ENCODE results near the gene KCNK15. TPM values are rescaled to one million over a fixed set of nuclear protein-coding genes. Genes with fewer than 3 reads are reported as not detected.

Gene KCNK15
- total RNA-seq: 0.26 and 0.37 TPM in 2 replicates

DNA sequence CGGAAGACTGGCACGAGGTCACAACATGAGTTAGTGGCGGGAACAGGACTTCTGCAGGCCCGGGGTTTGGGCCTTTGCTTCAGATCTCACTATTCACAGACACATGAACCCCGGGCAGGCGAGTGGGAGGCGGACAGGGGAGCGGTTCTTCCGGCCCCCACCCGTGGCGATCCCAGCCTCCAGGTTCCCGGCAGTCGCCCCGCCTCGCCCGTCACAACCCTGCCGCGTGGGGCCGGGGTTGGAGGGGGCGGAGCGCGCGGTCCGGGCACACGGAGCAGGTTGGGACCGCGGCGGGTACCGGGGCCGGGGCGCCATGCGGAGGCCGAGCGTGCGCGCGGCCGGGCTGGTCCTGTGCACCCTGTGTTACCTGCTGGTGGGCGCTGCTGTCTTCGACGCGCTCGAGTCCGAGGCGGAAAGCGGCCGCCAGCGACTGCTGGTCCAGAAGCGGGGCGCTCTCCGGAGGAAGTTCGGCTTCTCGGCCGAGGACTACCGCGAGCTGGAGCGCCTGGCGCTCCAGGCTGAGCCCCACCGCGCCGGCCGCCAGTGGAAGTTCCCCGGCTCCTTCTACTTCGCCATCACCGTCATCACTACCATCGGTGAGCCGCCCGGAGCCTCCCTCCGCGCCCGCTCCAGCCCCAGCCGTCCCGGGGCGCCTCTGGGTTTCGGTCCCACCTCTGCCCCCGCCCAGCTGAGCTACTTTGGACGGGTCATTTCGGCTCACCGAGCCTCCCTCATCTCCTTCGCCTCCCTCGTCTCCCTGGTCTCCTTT lies at the start of gene KCNK15:
TSS of gene KCNK15 (plus strand) at position 268 of the 769 bp plus-strand sequence. CDS start at position 314, 46 bp downstream.

DNA sequence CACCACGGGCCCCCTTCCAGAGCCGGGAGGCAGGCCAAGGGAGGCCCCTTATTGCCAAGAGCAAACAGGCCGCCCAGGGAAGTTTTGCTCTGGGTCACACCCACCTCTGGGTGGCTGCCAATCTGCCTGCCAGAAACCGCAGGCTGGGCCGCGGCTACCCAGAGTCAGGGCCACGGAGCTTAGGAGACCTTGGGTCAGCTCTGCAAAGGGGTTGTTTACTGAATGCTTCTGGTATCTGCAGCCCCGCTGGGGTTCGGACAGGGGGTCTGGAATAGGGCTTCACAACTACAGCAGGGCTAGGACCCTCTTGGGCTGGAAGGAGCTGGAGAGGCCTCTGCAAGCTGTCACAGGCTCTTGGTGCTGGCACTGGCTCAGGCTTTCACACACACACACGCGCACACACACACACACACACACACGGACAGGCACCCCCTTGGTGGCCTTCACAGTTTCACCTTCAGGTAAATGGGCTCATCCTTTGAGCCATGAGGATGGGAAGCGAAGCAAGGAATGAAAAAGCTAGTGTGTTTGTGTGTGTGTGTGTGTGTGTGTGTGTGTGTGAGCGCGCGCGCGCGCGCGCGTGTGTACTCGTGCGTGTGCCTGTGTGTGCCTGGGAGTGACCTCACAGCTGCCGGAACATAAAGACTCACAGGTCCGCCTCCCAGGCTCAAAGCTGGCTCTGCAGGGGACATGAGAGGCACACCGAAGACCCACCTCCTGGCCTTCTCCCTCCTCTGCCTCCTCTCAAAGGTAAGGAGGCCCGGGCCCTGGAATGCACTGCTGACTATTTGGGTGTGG lies 30.8 kb upstream of the KCNK15 start, which contains the start of gene CCN5:
TSS of gene CCN5 (plus strand) at position 669 of the 798 bp plus-strand sequence. CDS start at position 691, 22 bp downstream.

Other genes with a start within 250 kb of the KCNK15 start
- 185 and 230 TPM in 2 replicates for gene SERINC3, start 223.8 kb upstream of the KCNK15 start, total RNA-seq
- 135 and 149 TPM in 2 replicates for gene PKIG, start 163.3 kb upstream of the KCNK15 start, total RNA-seq
- gene ADA, start 94.2 kb upstream of the KCNK15 start, total RNA-seq: 0.99 and 2.2 TPM in 2 replicates
- gene CCN5, start 30.5 kb upstream of the KCNK15 start, total RNA-seq: 0.40 and 0.93 TPM in 2 replicates
- gene RIMS4, start 64.7 kb downstream of the KCNK15 start, total RNA-seq: 0.06 TPM in 1 of 2 replicates, not detected in the other
- gene YWHAB, start 139.8 kb downstream of the KCNK15 start, total RNA-seq: 86.3 and 101 TPM in 2 replicates
- 4.9 and 7.1 TPM in 2 replicates for gene PABPC1L, start 164.2 kb downstream of the KCNK15 start, total RNA-seq
- 16.5 and 23.6 TPM in 2 replicates for gene TOMM34, start 214.5 kb downstream of the KCNK15 start, total RNA-seq
- gene STK4, start 220.6 kb downstream of the KCNK15 start, total RNA-seq: 24.7 and 27.2 TPM in 2 replicates

Data from aortic smooth muscle cell (primary cell).